ENCODE results near the gene ANKRD63. TPM values are rescaled to one million over a fixed set of nuclear protein-coding genes. Genes with fewer than 3 reads are reported as not detected.
A peak's percentile ranks its signal among the peaks of the same experiment; 100 is the strongest.

ANKRD63 gene, protein sequence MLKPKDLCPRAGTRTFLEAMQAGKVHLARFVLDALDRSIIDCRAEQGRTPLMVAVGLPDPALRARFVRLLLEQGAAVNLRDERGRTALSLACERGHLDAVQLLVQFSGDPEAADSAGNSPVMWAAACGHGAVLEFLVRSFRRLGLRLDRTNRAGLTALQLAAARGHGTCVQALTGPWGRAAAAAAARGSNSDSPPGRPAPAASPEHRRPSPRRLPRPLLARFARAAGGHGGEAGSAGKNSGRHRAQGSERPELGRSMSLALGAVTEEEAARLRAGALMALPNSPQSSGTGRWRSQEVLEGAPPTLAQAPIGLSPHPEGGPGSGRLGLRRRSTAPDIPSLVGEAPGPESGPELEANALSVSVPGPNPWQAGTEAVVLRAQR
- polyA plus RNA-seq (not detected in 3 replicates), polyA minus RNA-seq (not detected in 3 replicates)
- not detected for polyA plus RNA-seq (2011; ENCODE audit: low read depth)
- not detected in 2 replicates for polyA plus RNA-seq (2011; cell fraction: cytosol; rRNA removed)
- polyA plus RNA-seq (2011; cell fraction: nucleus; rRNA removed), result not detected in 2 replicates
- not detected in 2 replicates for polyA plus RNA-seq (2012; ENCODE audit: low replicate concordance)
- not detected for polyA minus RNA-seq (2011; cell fraction: cytosol; rRNA and poly(A)+ RNA removed)
- polyA minus RNA-seq (2011; cell fraction: nucleus; rRNA and poly(A)+ RNA removed), result not detected in 2 replicates

DNA sequence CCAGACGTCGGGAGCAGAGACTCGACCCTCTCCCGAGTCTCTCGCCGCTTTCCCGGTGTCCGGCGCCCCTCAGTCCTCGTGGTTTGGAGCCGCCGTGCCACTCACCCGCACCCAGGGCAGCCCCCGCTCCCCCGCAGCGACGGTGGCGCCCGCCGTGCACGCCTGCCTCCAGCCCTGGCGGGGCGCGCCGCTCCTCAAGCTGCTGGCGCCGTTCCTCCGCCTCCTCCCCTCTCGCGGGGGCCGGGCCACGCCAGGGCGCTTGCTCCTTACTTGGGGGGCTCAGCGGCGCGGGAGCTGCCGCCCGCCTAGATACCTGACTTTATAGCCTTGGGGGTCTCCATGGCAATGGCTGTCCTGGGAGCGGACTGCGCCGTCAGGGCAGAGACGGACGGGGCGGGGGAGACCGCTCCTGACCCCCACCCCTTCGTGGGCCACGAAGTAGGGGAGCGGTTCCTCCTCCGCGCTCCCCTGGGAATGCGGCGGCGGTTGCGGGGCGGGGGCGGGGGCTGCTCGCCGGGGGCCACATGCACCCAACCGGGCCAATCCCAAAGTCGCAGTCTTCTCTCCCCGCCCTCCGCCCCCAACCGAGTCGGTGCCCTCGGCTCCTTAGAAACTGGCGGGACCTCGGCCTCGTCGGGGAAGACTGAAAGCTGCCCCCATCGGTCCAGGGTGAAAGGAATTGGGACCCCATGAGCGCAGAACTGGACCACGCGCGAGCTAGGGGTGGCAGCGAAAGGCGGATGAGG, at the start of gene ANKRD63:
ANKRD63 (minus strand) TSS at position 196 of the 746 bp plus-strand sequence. CDS start 478 bp downstream, outside the sequence.
- Histone ChIP-seq H3K9me1 (ENCODE audit: control insufficient read depth, extremely low read depth, insufficient read depth, low read length) (no peaks in the 10 kb centered on the region), H3K36me3 (ENCODE audit: control insufficient read depth in 2 of 2, extremely low read depth in 1 of 2, insufficient read depth in 2 of 2, low read length in 2 of 2) (no peaks in the 10 kb centered on the region), H3K9me3 (ENCODE audit: control insufficient read depth, low read depth, low read length) (no peaks in the 10 kb centered on the region), H2AFZ (ENCODE audit: control insufficient read depth, low read length) (peak within 1 kb of the TSS; percentile 51), H3K4me2 (ENCODE audit: control insufficient read depth, extremely low read depth, insufficient read depth, low read depth, low read length) (peak within 1 kb of the TSS; percentile 76), H4K20me1 (ENCODE audit: control insufficient read depth, extremely low read depth, insufficient read depth, low read length) (peaks cover 2% of the 10 kb centered on the region), H3K4me3 (ENCODE audit: control insufficient read depth in 2 of 3, extremely low read depth in 1 of 3, insufficient read depth in 2 of 3, low read depth in 1 of 3, low read length in 3 of 3) (peak within 1 kb of the TSS; percentile 29 to 62 (median 55)), H3K4me1 (ENCODE audit: control insufficient read depth, extremely low read depth, insufficient read depth, low read length) (peaks cover 14% of the 10 kb centered on the region), H3K79me2 (ENCODE audit: control insufficient read depth, insufficient read depth, low read length) (no peaks in the 10 kb centered on the region), H3K9ac (ENCODE audit: control insufficient read depth, extremely low read depth, insufficient read depth, low read length) (no peak within 1 kb of the TSS), H3K27me3 (ENCODE audit: control insufficient read depth, extremely low read depth, insufficient read depth, low read length) (peaks cover 45% of the 10 kb centered on the region), H3K27ac (ENCODE audit: control insufficient read depth, insufficient read depth, low read length) (no peak within 1 kb of the TSS)
- TF ChIP-seq, protein P1, sequence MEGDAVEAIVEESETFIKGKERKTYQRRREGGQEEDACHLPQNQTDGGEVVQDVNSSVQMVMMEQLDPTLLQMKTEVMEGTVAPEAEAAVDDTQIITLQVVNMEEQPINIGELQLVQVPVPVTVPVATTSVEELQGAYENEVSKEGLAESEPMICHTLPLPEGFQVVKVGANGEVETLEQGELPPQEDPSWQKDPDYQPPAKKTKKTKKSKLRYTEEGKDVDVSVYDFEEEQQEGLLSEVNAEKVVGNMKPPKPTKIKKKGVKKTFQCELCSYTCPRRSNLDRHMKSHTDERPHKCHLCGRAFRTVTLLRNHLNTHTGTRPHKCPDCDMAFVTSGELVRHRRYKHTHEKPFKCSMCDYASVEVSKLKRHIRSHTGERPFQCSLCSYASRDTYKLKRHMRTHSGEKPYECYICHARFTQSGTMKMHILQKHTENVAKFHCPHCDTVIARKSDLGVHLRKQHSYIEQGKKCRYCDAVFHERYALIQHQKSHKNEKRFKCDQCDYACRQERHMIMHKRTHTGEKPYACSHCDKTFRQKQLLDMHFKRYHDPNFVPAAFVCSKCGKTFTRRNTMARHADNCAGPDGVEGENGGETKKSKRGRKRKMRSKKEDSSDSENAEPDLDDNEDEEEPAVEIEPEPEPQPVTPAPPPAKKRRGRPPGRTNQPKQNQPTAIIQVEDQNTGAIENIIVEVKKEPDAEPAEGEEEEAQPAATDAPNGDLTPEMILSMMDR (optimal IDR thresholded peaks at IDR 0.05 in 1 of 3, IDR thresholded peaks at IDR 0.05 in 1 of 3, conservative IDR thresholded peaks at IDR 0.05 in 1 of 3; ENCODE audit: extremely low read depth in 1 of 3, insufficient read depth in 2 of 3, low read length in 3 of 3), result no peak
- TF ChIP-seq EZH2 (IDR thresholded peaks at IDR 0.05; ENCODE audit: low read length), result no peak
- FAIRE-seq, result no peak
- dilution Hi-C loops (cut with MboI; ENCODE audit: extremely low pct_ligation_motif_present, low sequenced_read_pairs), result no loop called here
- DNase-seq (ENCODE audit: low read depth, low spot score), result no peak

DNA sequence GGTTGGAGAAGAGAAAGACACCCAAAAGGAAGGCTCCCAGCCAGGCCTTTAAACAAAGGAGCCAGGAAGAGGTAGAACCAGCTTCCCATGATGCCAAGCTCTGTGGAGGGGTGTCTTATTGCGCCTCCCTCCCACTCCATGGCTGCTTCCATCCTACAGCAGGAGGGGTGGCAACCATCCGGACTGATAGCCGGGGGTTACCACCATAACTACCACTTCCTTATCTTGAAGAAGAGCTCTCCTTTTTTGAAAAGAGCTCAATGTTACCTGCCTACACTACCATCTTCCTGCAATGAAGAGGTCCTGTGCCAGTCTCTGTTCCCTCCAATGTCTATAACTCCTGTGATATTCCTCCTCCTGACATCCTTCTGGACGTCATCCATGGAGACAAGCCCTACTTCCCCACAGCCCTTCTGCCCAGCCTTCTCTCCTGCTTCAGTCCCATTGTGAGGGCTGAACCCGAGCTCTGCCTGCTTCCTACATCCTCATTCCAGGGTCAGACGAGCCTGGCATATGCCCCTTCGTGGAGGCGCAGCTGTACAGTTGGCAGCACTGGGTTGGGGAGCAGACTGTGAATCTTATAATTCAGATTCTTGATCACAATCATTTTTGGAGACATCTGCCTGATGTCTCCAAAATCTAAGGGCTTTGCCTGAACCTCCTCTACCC, 49.4 kb upstream of the ANKRD63 start:
- H2AFZ ChIP-seq (ENCODE audit: control insufficient read depth, low read length), result no peak overlapping the region
- H3K27me3 ChIP-seq (ENCODE audit: control insufficient read depth, extremely low read depth, insufficient read depth, low read length), result no peaks in the 10 kb centered on the region
- H3K27ac ChIP-seq (ENCODE audit: control insufficient read depth, insufficient read depth, low read length), result no peak overlapping the region
- no peak for TF ChIP-seq EZH2 (IDR thresholded peaks at IDR 0.05; ENCODE audit: low read length)
- TF ChIP-seq, protein P1 (optimal IDR thresholded peaks at IDR 0.05 in 1 of 3, IDR thresholded peaks at IDR 0.05 in 1 of 3, conservative IDR thresholded peaks at IDR 0.05 in 1 of 3; ENCODE audit: extremely low read depth in 1 of 3, insufficient read depth in 2 of 3, low read length in 3 of 3), result no peak
- H3K4me1 ChIP-seq (ENCODE audit: control insufficient read depth, extremely low read depth, insufficient read depth, low read length), result peaks cover 49% of the 10 kb centered on the region
- H3K9me1 ChIP-seq (ENCODE audit: control insufficient read depth, extremely low read depth, insufficient read depth, low read length), result peaks cover 4% of the 10 kb centered on the region
- H3K9me3 ChIP-seq (ENCODE audit: control insufficient read depth, low read depth, low read length), result no peaks in the 10 kb centered on the region
- H4K20me1 ChIP-seq (ENCODE audit: control insufficient read depth, extremely low read depth, insufficient read depth, low read length), result no peaks in the 10 kb centered on the region
- DNase-seq (ENCODE audit: low read depth, low spot score) (no peak), FAIRE-seq (no peak)
- dilution Hi-C loops (cut with MboI; ENCODE audit: extremely low pct_ligation_motif_present, low sequenced_read_pairs), result no loop called here
- H3K79me2 ChIP-seq (ENCODE audit: control insufficient read depth, insufficient read depth, low read length), result peaks cover 4% of the 10 kb centered on the region
- H3K4me2 ChIP-seq (ENCODE audit: control insufficient read depth, extremely low read depth, insufficient read depth, low read depth, low read length), result no peak overlapping the region
- no peak overlapping the region for H3K4me3 ChIP-seq (ENCODE audit: control insufficient read depth in 2 of 3, extremely low read depth in 1 of 3, insufficient read depth in 2 of 3, low read depth in 1 of 3, low read length in 3 of 3)
- peaks cover 19 to 31% of the 10 kb centered on the region in 2 experiments for H3K36me3 ChIP-seq (ENCODE audit: control insufficient read depth in 2 of 2, extremely low read depth in 1 of 2, insufficient read depth in 2 of 2, low read length in 2 of 2)
- no peak overlapping the region for H3K9ac ChIP-seq (ENCODE audit: control insufficient read depth, extremely low read depth, insufficient read depth, low read length)

Data from keratinocyte (primary cell).